ENCODE results near the gene L2HGDH. TPM values are rescaled to one million over a fixed set of nuclear protein-coding genes. Genes with fewer than 3 reads are reported as not detected.

L2HGDH gene
- total RNA-seq, 1 experiment from 2014 or later = 16.9 TPM

DNA sequence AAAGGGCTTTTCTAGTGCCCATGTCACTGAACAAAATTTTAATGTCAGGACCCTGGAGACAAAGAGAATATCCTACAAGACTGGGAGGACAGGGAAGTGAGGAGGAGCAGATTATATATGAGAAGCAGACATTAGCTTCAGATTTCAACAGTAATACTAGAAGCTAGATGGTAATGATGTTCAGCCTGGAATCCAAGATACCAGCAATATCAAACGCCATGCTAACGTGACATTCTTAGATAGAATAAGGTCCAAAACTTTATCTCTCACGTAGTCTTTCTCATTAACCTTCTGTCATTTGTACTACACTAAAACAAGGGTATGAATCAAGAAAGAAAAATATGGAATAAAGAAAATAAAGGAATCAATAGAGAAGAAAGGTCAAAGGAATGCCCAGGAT, 99.3 kb downstream of the L2HGDH start:
- no peak for ATAC-seq
- BruUV-seq (replicated peaks) = no TSS peak

DNA sequence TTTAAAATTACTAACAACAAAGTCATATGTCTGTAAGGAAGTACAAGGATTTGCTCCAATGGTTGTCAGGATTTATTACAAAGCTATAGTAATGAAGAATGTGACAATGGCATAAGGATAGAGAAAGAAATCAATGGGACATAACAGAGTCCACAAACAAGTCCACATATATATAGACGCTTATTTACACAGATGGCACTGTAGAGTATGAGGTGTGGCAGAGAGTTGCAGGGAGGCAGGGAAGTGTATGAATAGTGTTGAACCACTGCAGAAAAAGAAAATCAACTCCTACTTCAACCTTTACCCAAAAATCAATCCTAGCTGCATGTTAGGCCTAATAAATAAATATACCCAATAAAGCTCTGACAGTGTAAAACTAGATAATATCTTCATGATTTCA, 102.0 kb downstream of the L2HGDH start:
- no peaks in the 10 kb centered on the region for H3K9me2 ChIP-seq (ENCODE audit: insufficient read depth)
- no peaks in the 10 kb centered on the region for H3K9me3 ChIP-seq (ENCODE audit: control insufficient read depth in 1 of 2, insufficient read depth in 1 of 2, low read depth in 1 of 2, low read length in 2 of 2)
- POLR2A ChIA-PET = no interaction called here
- no peaks in the 10 kb centered on the region for H3K36me3 ChIP-seq (ENCODE audit: control insufficient read depth in 1 of 2, insufficient read depth in 2 of 2, low read length in 2 of 2)
- CTCF ChIA-PET = no interaction called here
- no peaks in the 10 kb centered on the region; a peak in 1 of 4 replicates for H3K4me1 ChIP-seq (ENCODE audit: control insufficient read depth in 1 of 2, insufficient read depth in 2 of 2, low read length in 2 of 2)
- intact Hi-C loops (cut with micrococcal nuclease) = no loop called here
- no peak for DNase-seq (ENCODE audit: low read depth, low spot score)
- no peaks in the 10 kb centered on the region for H4K20me1 ChIP-seq (ENCODE audit: insufficient read depth)
- RAD21 ChIA-PET (ENCODE audit: low non-redundant PET in 1 of 2, low total read pairs in 2 of 2, uncharacterized antibody in 2 of 2, unreplicated experiment in 2 of 2) = no interaction called here
- peaks cover 2% of the 10 kb centered on the region; the same call in 1 of the 2 replicates for H3K79me2 ChIP-seq (ENCODE audit: insufficient read depth, low read length)
- no peak overlapping the region for H3K4me2 ChIP-seq (ENCODE audit: low read length)
- no peaks in the 10 kb centered on the region for H3K27me3 ChIP-seq (ENCODE audit: insufficient read depth, low read length)
- H2AFZ ChIP-seq (ENCODE audit: low read depth, low read length, poor library complexity, severe bottlenecking) = no peak overlapping the region
- no peak for ATAC-seq
- H3K4me3 ChIP-seq (replicated peaks in 1 of 2; ENCODE audit: low read depth in 1 of 2, low read length in 2 of 2) = no peak overlapping the region
- BruUV-seq (replicated peaks) = no TSS peak
- H3K9ac ChIP-seq (ENCODE audit: low read length) = no peak overlapping the region
- H3K27ac ChIP-seq (ENCODE audit: low read depth, low read length) = no peak overlapping the region
- TF ChIP-seq EZH2phosphoT487 (IDR thresholded peaks at IDR 0.05; ENCODE audit: borderline replicate concordance) (no peak), POLR2AphosphoS5 (IDR thresholded peaks at IDR 0.05; ENCODE audit: low read depth, low read length) (no peak), SRF (IDR thresholded peaks at IDR 0.05; ENCODE audit: low read depth) (no peak), YY1 (IDR thresholded peaks at IDR 0.05; ENCODE audit: extremely low read depth, insufficient replicate concordance, low read depth, low read length) (no peak), EGR1 (IDR thresholded peaks at IDR 0.05; ENCODE audit: low read depth) (no peak), ELF1 (IDR thresholded peaks at IDR 0.05; ENCODE audit: borderline replicate concordance, low read depth) (no peak), RAD21 (IDR thresholded peaks at IDR 0.05; ENCODE audit: low read depth) (no peak), POLR2A (IDR thresholded peaks at IDR 0.05; ENCODE audit: borderline replicate concordance, extremely low read depth, insufficient read depth, insufficient read length) (no peak)
- TF ChIP-seq, protein P1, sequence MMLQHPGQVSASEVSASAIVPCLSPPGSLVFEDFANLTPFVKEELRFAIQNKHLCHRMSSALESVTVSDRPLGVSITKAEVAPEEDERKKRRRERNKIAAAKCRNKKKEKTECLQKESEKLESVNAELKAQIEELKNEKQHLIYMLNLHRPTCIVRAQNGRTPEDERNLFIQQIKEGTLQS (IDR thresholded peaks at IDR 0.05) = no peak
- TF ChIP-seq, protein P2, sequence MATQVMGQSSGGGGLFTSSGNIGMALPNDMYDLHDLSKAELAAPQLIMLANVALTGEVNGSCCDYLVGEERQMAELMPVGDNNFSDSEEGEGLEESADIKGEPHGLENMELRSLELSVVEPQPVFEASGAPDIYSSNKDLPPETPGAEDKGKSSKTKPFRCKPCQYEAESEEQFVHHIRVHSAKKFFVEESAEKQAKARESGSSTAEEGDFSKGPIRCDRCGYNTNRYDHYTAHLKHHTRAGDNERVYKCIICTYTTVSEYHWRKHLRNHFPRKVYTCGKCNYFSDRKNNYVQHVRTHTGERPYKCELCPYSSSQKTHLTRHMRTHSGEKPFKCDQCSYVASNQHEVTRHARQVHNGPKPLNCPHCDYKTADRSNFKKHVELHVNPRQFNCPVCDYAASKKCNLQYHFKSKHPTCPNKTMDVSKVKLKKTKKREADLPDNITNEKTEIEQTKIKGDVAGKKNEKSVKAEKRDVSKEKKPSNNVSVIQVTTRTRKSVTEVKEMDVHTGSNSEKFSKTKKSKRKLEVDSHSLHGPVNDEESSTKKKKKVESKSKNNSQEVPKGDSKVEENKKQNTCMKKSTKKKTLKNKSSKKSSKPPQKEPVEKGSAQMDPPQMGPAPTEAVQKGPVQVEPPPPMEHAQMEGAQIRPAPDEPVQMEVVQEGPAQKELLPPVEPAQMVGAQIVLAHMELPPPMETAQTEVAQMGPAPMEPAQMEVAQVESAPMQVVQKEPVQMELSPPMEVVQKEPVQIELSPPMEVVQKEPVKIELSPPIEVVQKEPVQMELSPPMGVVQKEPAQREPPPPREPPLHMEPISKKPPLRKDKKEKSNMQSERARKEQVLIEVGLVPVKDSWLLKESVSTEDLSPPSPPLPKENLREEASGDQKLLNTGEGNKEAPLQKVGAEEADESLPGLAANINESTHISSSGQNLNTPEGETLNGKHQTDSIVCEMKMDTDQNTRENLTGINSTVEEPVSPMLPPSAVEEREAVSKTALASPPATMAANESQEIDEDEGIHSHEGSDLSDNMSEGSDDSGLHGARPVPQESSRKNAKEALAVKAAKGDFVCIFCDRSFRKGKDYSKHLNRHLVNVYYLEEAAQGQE (IDR thresholded peaks at IDR 0.05; ENCODE audit: low read depth) = no peak
- TF ChIP-seq, protein P3, sequence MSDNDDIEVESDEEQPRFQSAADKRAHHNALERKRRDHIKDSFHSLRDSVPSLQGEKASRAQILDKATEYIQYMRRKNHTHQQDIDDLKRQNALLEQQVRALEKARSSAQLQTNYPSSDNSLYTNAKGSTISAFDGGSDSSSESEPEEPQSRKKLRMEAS (IDR thresholded peaks at IDR 0.05) = no peak

More for the DNA sequence above, 99.3 kb downstream of the L2HGDH start:
- Histone ChIP-seq H3K9me2 (ENCODE audit: insufficient read depth) (no peaks in the 10 kb centered on the region), H3K4me3 (replicated peaks in 1 of 2; ENCODE audit: low read depth in 1 of 2, low read length in 2 of 2) (no peak overlapping the region), H3K9me3 (ENCODE audit: control insufficient read depth in 1 of 2, insufficient read depth in 1 of 2, low read depth in 1 of 2, low read length in 2 of 2) (no peaks in the 10 kb centered on the region), H3K27ac (ENCODE audit: low read depth, low read length) (no peak overlapping the region), H3K27me3 (ENCODE audit: insufficient read depth, low read length) (no peaks in the 10 kb centered on the region), H3K4me2 (ENCODE audit: low read length) (no peak overlapping the region), H3K4me1 (ENCODE audit: control insufficient read depth in 1 of 2, insufficient read depth in 2 of 2, low read length in 2 of 2) (no peaks in the 10 kb centered on the region), H3K79me2 (ENCODE audit: insufficient read depth, low read length) (0 out of 2 replicates have a peak, but pooled peaks cover 2% of the 10 kb centered on the region), H2AFZ (ENCODE audit: low read depth, low read length, poor library complexity, severe bottlenecking) (no peak overlapping the region), H3K9ac (ENCODE audit: low read length) (no peak overlapping the region), H4K20me1 (ENCODE audit: insufficient read depth) (no peaks in the 10 kb centered on the region), H3K36me3 (ENCODE audit: control insufficient read depth in 1 of 2, insufficient read depth in 2 of 2, low read length in 2 of 2) (no peaks in the 10 kb centered on the region)
- ChIA-PET RAD21 (ENCODE audit: low non-redundant PET in 1 of 2, low total read pairs in 2 of 2, uncharacterized antibody in 2 of 2, unreplicated experiment in 2 of 2) (no interaction called here), CTCF (no interaction called here), POLR2A (no interaction called here)
- TF ChIP-seq ZNF274 (IDR thresholded peaks at IDR 0.05; ENCODE audit: low read depth, low read length) (no peak), ZFX (IDR thresholded peaks at IDR 0.05) (no peak), RAD21 (IDR thresholded peaks at IDR 0.05; ENCODE audit: low read depth) (no peak), TCF7L2 (IDR thresholded peaks at IDR 0.05; ENCODE audit: borderline replicate concordance, extremely low read depth, insufficient read depth, insufficient read length) (no peak)
- TF ChIP-seq, protein P4, sequence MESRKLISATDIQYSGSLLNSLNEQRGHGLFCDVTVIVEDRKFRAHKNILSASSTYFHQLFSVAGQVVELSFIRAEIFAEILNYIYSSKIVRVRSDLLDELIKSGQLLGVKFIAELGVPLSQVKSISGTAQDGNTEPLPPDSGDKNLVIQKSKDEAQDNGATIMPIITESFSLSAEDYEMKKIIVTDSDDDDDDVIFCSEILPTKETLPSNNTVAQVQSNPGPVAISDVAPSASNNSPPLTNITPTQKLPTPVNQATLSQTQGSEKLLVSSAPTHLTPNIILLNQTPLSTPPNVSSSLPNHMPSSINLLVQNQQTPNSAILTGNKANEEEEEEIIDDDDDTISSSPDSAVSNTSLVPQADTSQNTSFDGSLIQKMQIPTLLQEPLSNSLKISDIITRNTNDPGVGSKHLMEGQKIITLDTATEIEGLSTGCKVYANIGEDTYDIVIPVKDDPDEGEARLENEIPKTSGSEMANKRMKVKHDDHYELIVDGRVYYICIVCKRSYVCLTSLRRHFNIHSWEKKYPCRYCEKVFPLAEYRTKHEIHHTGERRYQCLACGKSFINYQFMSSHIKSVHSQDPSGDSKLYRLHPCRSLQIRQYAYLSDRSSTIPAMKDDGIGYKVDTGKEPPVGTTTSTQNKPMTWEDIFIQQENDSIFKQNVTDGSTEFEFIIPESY (IDR thresholded peaks at IDR 0.05; ENCODE audit: extremely low read depth, insufficient replicate concordance, low read length) = no peak
- intact Hi-C loops (cut with micrococcal nuclease) = no loop called here
- DNase-seq (ENCODE audit: low read depth, low spot score) = no peak

Data from HCT116 (cell line).